ENCODE data around the gene DDX41.

- TF ChIP-seq CTCF (IDR thresholded peaks at IDR 0.05): no peak
- TF ChIP-seq POLR2A (IDR thresholded peaks at IDR 0.05): no peak
These were observed 25.8 kb downstream of the DDX41 start for GRCh38 chr5:177490992-177491391.

Data from esophagus squamous epithelium (tissue), 4 donors.